Erythroblast (primary cell): ENCODE results near the gene MAD1L1.

Experiments
- DNase-seq, 2 experiments: peaks; one replicate each; lab custom pipeline; 2025; lab: John Stamatoyannopoulos, UW
- GATA1 ChIP-seq: IDR thresholded peaks from 2 replicates; pipeline ENCODE4 v1.6.1; 2011; ENCODE audit warnings: low read depth, mild to moderate bottlenecking, control low read depth, low read length, moderate library complexity
- POLR2A ChIP-seq: IDR thresholded peaks from 2 replicates; pipeline ENCODE4 v1.6.1; 2011; ENCODE audit warnings: mild to moderate bottlenecking, low read length

MAD1L1 gene

GRCh38 chr7:2253525-2254244 is 20.9 kb upstream of the MAD1L1 start:
- DNase-seq, result no peak
- TF ChIP-seq POLR2A, result no peak
- no peak for TF ChIP-seq GATA1

DNA sequence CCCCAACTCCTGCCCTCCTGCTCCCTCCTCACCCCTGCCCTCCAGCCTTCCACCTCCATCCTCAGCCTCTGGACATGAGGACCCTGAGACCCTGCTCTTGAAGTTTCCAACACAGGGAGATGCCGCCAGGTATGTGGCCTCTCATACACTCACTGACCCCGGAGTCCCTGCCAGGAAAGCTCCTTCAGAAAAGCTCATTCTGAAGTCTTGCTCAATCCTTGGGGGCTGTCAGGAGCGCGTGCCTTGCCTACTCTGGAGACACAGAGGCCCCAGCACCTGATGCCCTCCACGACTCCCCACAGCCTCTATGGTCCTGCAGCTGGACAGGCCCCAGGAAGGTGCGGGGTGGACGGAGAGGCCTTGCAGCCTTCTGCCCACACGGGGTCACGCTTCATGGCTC is 20.3 kb upstream of the MAD1L1 start:
- TF ChIP-seq POLR2A (no peak), GATA1 (no peak)
- DNase-seq, result no peak

DNA sequence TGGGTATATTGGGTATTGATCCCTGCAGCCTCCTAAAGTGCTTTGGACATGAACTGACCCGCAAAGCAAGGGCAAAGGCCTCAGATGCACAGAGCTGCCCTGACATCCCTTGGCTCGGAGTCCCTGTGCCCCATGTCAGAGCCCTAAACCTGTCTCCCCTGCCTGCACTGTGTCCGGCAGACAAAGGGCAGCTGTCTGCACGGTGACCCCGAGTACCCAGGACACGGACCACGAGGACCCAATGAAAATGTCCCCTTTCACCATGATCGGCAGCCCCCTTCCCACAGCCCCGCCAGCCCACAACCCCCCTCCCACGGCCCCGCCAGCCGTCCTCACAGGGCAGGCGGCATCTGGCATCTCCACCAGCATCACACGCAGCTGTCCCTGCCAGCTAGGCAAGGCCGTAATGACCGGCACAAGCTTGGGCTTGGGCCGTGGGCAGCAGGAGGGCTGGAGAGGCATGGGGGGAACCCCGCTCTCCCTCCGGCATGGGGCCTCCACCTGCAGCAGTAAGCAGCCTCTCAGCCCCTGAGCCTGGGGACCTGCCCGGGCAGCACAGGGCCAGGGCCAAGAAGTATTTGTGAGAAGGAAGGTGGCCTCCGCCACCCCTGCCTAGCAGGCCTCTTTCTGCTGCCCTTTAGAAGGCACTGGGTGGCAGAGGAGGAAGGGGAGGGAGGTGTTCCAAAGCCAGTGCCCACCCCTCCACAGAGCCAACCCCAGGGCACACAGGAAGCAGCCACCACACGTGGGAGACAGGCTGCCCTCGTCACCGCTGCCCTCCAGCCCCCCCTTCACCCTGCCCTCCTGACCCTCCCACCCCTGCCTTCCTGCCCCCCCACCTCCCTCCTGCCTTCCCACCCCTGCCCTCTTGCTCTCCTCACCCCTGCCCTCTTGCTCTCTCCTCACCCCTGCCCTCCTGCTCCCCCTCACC is 19.4 kb upstream of the MAD1L1 start:
- no peak for DNase-seq

DNA sequence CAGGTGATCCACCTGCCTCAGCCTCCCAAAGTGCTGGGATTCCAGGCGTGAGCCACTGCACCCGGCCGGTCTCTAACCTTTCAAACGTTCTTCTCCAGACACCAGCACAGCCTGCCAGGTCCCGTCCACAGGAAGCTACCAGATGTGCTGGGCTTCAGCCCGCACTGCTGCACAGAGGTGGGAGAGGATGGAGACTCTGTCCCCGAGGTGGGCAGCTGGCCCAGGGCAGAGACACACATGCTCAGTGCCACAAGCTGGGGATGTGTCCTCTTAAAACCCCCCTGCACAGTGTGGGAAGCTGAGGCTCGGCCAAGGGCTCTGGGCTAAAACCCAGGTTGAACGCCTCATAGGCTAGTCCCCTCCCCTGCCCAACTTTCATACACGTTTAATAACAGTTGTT is 18.6 kb upstream of the MAD1L1 start:
- no peak for DNase-seq
- TF ChIP-seq POLR2A (no peak), GATA1 (no peak)

More for the DNA sequence above, 19.4 kb upstream of the MAD1L1 start:
- no peak for TF ChIP-seq GATA1
- no peak for TF ChIP-seq POLR2A

DNA sequence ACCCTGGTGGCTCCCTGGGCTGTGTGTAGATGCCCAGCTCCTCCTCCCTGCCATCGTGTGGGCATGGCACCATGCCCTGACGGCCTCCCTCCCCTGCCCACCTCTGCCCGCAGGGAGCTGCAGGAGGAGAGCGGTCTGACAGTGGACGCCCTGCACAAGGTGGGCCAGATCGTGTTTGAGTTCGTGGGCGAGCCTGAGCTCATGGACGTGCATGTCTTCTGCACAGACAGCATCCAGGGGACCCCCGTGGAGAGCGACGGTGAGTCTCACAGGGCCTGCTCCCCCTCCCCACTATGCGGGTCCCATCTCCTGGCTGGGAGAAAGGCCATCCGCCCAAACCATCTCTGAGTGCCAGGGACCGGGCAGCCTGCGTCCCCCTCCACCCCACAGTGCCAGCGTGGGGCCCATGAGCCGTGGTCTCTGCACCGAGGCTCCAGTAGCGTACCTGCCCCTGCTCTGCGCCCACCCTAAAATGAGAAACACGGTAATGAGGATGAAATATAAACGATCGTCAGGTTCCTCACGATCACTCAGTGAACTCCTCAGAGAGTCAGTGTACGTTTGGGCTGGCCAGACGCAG is 17.1 kb upstream of the MAD1L1 start:
- DNase-seq, result no peak
- no peak for TF ChIP-seq GATA1
- TF ChIP-seq POLR2A, result no peak

DNA sequence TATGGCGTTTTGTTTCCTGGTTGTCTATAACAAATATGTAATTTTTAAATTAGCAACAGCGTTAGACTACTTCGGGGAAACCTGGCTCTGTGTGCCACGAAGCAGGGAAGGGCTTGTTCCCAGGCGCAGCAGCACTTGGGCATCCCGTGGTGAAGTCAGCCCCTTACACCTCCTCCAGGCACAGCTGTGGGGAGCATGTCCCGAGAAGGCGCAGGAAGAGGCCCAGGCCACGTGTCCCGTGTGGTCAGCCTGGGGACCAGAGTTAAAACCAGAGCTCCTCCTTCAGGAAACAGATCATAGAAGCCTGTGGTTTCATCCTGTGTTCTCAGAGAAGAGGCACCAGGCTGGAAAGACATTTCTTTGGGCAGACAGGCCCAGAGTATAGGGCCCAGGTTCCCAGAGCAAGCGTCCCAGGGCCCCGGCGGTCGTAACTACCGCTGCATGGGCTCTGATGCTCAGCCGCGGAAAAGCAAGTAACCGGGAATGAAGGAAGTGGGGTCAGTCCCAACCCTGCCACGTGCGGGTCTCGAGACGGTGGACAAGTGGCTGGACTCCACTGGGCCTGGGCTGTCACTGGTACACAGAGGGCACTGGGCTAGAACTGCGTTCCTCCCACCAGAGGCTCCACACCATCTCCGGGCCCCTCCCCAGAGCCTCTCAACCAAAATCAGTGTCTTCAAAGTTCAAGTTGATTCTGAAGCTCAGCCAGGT is 16.4 kb upstream of the MAD1L1 start:
- peak in 1 of 2 experiments; percentile 16 for DNase-seq
- TF ChIP-seq GATA1, result no peak
- no peak for TF ChIP-seq POLR2A

- TF ChIP-seq GATA1 (no peak), POLR2A (no peak)
- DNase-seq, result peak; percentile 34 to 57
These were observed 14.6 kb upstream of the MAD1L1 start for GRCh38 chr7:2247141-2247995.

GRCh38 chr7:2245883-2246675 is 13.3 kb upstream of the MAD1L1 start:
- no peak for DNase-seq
- TF ChIP-seq POLR2A (no peak), GATA1 (no peak)

DNA sequence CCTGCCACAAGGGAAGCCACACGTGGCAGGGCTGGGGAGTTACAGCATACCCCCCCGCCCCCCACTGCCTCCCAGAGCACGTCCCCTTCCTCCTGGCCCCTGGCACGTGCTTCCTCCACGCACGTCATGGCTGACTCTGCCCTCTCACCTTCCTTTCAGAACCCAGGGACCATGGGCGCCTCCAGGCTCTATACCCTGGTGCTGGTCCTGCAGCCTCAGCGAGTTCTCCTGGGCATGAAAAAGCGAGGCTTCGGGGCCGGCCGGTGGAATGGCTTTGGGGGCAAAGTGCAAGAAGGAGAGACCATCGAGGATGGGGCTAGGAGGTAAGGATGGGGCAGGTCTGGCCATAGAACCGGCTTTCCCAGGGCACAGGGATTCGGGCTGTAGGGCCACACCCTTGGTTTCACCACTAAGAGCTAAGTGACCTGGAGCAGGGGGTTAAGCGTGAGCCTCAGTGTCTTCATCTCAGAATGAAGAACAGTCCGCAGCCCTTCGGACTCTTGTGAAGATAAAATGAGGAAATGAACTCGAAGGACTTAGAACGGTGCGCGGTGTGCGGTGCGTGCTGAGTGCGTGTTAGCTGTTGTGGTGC is 11.8 kb upstream of the MAD1L1 start:
- DNase-seq, result no peak
- no peak for TF ChIP-seq GATA1
- TF ChIP-seq POLR2A, result no peak

- DNase-seq, result no peak
- TF ChIP-seq POLR2A, result no peak
- no peak for TF ChIP-seq GATA1
These were observed 10.7 kb upstream of the MAD1L1 start for GRCh38 chr7:2243458-2243857.

GRCh38 chr7:2242541-2243429 is 10.0 kb upstream of the MAD1L1 start:
- TF ChIP-seq POLR2A (no peak), GATA1 (no peak)
- peak; percentile 78 to 79 for DNase-seq
